HG03159 (cell line): Measurements from ENCODE around the gene KLHDC8A.
"Not testable (repeated sequence)": the region's sequence is repeated elsewhere in the genome, so short reads cannot be mapped to it uniquely, and the experiment has no call there.

Experiments
- ATAC-seq: cut with Tn5 transposase; IDR thresholded peaks from one replicate; pipeline ENCODE4 v1.9.1; 2021; ENCODE audit warnings: mild to moderate bottlenecking, moderate library complexity; ENCODE audit not compliant: unreplicated experiment

KLHDC8A gene

GRCh38 chr1:205373022-205373797 lies 16.5 kb upstream of the KLHDC8A start:
- ATAC-seq, result no peak

- ATAC-seq, result no peak
These were observed 15.3 kb upstream of the KLHDC8A start for GRCh38 chr1:205371871-205372660.

GRCh38 chr1:205370780-205371179 lies 14.1 kb upstream of the KLHDC8A start:
- ATAC-seq, result no peak

DNA sequence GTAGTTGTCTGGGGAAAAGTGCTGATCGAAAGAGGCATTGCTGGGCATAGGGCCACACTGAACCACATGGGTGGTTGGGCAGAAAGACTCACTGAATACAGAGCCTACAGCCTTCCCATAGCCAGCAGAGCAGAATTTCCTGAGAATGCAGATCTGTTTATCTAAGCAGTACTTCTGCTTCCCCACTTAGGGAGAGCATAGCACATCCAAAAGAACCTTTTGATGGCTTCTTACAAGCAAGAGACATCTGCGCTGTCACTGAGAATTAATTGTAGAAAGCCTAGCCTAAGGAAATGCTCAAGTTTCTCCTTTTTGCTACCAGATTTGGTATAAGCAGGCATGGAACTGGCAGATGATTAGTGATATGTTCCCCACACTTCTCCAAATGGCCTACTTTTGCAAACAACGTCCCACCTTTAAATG lies 13.0 kb upstream of the KLHDC8A start:
- ATAC-seq, result no peak

DNA sequence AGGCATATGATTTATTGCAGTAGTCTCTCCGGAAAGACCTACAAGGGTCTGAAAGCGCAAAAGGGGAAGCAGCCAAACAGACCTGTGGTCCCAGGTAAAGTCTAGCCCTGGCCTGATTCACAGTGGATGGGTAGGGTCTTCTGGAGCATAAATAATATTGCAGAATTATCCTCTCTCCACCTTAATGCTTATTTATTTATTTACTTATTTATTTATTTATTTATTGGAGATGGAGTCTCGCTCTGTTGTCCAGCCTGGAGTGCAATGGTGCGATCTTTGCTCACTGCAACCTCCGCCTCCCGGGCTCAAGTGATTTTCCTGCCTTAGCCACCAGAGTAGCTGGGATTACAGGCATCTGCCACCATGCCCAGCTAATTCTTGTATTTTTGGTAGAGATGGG lies 11.8 kb upstream of the KLHDC8A start:
- ATAC-seq, result no peak

GRCh38 chr1:205365945-205366463 lies 9.3 kb upstream of the KLHDC8A start:
- no peak for ATAC-seq

- ATAC-seq, result not testable (repeated sequence)
These were observed 8.4 kb upstream of the KLHDC8A start for GRCh38 chr1:205365086-205365485.

DNA sequence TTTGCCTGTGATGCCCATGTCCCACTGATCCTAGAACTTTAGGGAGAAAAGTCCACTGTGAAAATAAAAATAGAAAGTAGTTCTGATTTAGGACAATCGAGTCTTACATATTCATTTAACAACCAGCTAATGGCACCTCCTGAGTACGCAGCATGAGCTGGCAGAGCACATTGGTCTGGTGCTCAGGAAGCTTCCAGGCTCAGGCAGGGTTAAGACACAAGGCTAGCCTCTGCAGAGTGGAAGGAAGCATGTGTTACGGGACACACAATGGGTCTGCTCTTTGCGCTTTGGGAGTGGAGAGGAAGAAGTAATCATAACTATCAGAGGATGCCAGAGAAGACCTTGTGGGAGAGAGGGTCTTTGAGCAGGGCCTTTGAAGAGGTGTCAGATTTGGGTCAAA lies 4.2 kb upstream of the KLHDC8A start:
- ATAC-seq, result no peak

DNA sequence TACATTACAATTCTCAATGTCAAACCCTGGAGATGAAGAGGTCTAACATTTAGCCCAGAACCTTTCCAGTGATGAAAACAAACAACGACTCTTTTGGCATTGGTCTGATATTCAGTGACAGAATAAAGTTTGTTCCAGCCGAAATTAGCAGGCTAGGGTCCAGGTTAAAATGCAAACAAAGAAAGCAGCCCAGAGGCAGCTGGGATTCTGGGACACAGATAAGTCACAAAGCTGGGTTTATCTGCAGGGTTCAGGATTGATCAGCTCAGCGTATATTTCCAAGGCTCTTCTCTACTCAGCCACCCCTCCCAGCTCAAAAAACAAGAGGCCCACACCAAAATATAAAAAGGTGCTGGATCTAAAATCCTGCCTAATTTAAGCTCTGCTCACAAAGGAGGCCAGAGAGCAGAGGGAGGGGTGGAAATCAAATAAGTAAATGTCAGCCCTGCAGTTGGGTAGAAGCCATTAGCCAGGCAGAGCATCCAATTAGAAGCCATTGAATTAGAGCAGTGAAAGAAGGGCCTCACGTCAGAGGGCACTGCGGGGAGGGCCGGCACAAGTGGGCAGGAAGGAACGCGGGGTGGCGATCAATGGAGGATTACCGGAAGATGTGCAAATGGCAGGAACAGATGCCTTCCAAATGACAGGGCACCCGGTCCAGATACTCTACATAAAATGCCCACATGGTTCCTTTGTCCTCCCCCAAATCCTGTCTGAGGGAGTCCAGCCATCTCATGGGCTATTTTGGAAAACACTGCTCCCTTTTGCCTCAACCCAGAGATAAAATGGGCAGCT lies 3.2 kb upstream of the KLHDC8A start:
- no peak for ATAC-seq

DNA sequence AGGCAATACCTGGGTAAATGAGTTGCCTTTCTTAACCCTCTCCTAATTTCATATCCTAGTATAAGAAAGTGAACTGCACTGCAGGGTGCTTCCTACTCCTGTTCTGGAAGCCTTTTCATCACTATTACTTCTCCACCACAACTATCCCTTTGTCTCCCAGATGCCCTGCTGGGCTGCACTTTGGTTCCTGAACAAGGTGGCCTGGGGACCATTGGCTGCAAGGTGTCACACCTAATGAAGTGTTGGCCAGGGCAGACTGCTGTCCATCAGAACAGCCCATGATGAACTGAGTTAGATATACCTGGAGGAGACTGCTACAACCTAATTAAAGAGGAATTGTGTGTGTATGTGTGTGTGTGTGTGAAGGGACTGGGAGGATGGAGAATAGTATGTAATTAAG lies 1.9 kb upstream of the KLHDC8A start:
- no peak for ATAC-seq

- no peak for ATAC-seq
These were observed 845 bp upstream of the KLHDC8A start for GRCh38 chr1:205357567-205357966.

- no peak for ATAC-seq
These were observed 1.7 kb downstream of the KLHDC8A start for GRCh38 chr1:205355075-205355453.

- ATAC-seq, result no peak
These were observed 2.3 kb downstream of the KLHDC8A start for GRCh38 chr1:205354259-205355074.

- ATAC-seq, result no peak
These were observed 3.1 kb downstream of the KLHDC8A start for GRCh38 chr1:205353612-205354011.

DNA sequence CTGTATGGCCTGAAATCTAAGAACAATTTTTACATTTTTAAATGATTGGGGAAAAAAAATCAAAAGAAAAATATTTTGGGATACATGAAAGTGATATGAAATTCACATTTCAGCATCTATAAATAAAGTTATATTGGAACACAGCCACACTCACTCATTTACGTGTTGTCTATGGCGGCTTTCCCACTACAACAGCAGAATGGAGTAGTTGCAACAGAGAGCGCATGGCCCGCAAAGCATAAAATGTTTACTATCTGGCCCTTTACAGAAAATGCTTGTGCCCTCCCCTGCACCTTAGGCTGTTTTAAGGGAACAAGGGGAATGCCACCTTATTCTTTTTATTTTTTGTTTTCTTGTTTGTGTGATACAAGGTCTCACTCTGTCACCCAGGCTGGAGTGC lies 3.5 kb downstream of the KLHDC8A start:
- ATAC-seq, result no peak

DNA sequence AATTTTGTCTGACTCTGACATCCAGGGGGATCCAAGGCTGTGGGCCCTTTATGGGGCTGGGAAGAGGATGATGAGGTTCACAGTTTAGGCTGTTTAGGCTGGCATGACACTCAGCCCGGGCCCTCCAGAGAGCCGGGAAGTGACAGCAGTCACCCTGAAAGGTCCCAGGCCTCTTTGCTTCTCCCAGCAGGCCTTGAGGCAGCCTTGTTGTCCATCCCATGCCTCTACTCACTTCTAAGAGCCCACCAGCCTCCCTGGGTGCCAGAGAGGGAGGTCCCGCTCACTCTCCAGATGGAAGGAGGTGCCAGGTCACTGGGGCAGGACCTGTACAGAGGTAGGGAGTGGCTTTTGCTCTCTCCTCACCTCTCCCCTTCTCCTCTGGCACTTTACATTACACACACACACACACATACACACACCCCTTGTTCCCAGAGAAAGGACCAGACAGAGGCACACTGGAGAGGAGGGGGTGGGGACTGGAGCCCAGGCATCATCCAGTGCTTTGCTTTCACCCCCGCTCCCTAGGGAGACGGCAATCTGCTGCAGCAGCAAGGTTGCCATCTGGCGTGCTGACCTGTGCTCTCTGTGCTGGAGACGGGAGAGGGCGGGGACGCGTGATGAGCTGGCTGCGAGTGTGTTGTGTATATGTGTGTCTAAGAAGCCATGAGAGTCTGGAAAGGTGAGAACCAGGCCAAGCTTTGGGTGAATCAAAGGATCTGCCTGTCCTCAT lies 4.6 kb downstream of the KLHDC8A start:
- ATAC-seq, result no peak

DNA sequence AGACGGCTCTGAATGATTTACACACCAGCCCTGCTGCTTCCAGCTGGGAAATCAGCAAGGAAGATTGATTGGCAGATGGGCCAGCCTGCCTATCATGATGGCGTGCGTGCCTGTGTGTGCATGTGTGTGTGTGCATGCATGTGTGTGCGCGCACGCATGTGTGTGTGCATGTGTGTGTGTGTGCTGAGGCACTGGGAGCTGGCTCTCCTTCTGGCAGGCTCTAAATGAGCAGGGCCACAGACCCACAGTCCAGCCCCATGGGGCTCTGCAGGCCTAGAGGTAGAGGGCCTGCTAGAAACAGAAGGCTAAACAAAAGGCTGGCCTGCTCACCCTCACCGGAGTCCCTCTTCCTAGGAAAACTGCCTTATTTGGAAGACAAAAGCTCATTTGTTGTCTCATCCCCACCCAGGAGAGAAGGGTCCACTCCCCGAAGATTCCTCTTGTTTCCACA lies 6.0 kb downstream of the KLHDC8A start:
- no peak for ATAC-seq

GRCh38 chr1:205350124-205350523 lies 6.6 kb downstream of the KLHDC8A start:
- no peak for ATAC-seq
